ENCODE results near the gene LIPA.

DNA sequence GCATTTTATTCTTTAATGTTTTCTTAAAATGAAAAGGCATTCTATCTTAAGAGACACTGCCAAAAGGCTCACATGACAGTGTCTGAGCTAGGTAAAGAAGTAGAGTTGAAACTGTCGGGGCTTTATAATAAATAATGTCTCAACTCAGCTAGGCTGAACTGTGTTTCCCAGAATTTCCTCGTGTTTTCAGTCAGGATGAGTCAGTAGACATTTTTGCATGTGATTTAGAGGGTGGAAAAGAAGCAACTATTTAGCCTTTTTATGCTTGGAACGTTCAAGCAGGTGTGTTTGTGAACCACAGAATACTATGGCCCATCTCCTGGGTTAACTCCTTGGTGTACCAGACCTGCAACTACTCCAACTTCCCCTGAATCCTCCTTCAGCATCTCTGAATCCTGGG lies 23.4 kb upstream of the LIPA start:
- TF ChIP-seq, protein P1, sequence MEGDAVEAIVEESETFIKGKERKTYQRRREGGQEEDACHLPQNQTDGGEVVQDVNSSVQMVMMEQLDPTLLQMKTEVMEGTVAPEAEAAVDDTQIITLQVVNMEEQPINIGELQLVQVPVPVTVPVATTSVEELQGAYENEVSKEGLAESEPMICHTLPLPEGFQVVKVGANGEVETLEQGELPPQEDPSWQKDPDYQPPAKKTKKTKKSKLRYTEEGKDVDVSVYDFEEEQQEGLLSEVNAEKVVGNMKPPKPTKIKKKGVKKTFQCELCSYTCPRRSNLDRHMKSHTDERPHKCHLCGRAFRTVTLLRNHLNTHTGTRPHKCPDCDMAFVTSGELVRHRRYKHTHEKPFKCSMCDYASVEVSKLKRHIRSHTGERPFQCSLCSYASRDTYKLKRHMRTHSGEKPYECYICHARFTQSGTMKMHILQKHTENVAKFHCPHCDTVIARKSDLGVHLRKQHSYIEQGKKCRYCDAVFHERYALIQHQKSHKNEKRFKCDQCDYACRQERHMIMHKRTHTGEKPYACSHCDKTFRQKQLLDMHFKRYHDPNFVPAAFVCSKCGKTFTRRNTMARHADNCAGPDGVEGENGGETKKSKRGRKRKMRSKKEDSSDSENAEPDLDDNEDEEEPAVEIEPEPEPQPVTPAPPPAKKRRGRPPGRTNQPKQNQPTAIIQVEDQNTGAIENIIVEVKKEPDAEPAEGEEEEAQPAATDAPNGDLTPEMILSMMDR (conservative IDR thresholded peaks at IDR 0.05), result no peak
- no peak for TF ChIP-seq EZH2 (IDR thresholded peaks at IDR 0.05; ENCODE audit: low read depth)
